ENCODE data around the gene GJC2.
A peak's percentile ranks its signal among the peaks of the same experiment; 100 is the strongest.

The GJC2 gene

DNA sequence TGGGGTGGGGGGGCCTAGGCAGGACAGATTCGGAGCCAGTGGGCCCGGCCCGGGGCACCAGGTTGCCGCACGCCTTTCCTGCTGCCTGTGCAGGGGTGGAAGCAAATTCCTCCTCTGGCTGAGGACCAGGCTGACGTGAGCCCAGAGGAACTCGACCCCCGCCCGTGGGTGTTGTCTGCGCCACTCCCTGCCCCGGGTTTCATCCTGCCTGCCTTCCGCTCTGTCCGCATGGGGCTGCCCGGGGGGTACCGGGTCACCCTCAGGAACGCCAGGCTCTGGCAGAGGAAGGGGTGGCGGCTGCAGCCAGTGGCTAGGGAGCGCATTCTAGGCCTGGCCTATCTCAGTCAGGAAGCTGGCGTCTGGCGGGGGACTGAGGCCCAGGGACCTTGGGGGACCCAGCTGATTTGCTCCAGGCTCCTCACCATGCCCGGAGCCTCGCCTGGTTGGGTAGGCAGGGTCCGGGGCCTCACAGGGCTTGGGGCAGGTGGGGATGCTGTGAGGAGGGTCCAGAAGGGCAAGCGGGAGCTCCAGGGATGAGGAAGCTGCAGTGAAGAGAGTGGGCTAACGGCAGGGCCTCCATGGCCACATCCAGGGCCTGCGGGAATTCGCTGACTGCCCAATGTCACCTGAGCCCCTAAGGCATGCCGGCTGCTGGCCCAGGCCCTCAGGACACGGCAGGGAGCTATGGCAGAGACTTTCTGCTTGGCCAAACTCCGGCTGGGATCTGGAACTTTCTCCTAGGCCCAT lies 13.4 kb downstream of the GJC2 start:
- no peak overlapping the region for H3K9ac ChIP-seq (ENCODE audit: low read depth, low read length)
- no peaks in the 10 kb centered on the region; the same call in 1 of the 2 replicates for H3K27me3 ChIP-seq (ENCODE audit: insufficient read depth, low read length)
- peaks cover 9% of the 10 kb centered on the region; the same call in 1 of the 2 replicates for H3K4me1 ChIP-seq (ENCODE audit: insufficient read depth, low read length)

GRCh38 chr1:228163776-228164519 lies 14.2 kb downstream of the GJC2 start:
- H3K27me3 ChIP-seq (ENCODE audit: insufficient read depth, low read length): no peaks in the 10 kb centered on the region; the same call in 1 of the 2 replicates
- H3K36me3 ChIP-seq (ENCODE audit: insufficient read depth, low read depth, low read length): no peaks in the 10 kb centered on the region
- no peaks in the 10 kb centered on the region for H3K9me3 ChIP-seq (ENCODE audit: insufficient read depth, low read depth, low read length)
- H3K27ac ChIP-seq (ENCODE audit: low read length): no peak overlapping the region
- no peak overlapping the region for H3K9ac ChIP-seq (ENCODE audit: low read depth, low read length)
- peaks cover 9% of the 10 kb centered on the region; the same call in 1 of the 2 replicates for H3K4me1 ChIP-seq (ENCODE audit: insufficient read depth, low read length)
- no peak overlapping the region for H3K4me3 ChIP-seq (ENCODE audit: low read length)

More for the DNA sequence above, 13.4 kb downstream of the GJC2 start:
- Histone ChIP-seq H3K27ac (ENCODE audit: low read length) (no peak overlapping the region), H3K4me3 (ENCODE audit: low read length) (no peak overlapping the region), H3K36me3 (ENCODE audit: insufficient read depth, low read depth, low read length) (no peaks in the 10 kb centered on the region), H3K9me3 (ENCODE audit: insufficient read depth, low read depth, low read length) (no peaks in the 10 kb centered on the region)

DNA sequence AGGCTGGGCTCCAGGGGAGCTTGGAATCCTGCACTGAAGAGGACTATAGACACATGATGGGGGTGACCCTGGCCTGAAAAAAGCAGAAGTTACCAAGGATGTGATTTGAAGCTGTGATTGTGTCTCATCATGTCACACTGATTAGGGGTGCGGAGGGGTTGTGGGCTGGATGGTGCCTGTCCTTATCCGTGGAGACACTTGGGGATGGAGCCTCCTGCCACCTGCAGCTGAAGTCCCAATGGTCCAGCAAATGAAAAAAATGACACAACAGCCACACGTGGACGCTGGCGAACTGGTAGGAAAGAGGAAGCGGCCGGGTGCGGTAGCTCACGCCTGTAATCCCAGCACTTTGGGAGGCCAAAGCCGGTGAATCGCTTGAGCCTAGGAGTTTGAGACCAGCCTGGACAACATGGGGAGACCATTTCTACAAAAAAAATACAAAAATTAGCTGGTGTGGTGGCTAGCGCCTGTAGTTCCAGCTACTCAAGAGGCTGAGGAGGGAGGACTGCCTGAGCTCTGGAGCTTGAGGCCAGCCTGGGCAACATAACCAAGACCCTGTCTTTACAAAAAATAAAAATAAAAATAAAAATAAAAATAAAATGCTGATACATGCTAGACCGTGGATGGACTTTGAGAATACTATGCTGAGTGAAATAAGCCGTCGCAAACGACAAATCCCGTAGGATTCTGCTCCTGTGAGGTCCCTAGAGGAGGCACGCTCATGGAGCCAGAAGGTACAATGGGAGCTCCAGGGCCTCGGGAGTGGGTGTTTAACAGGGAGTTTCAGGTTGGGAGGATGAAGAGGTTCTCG lies 15.0 kb downstream of the GJC2 start:
- Histone ChIP-seq H3K27me3 (ENCODE audit: insufficient read depth, low read length) (no peaks in the 10 kb centered on the region; the same call in 1 of the 2 replicates), H3K9ac (ENCODE audit: low read depth, low read length) (peak overlapping the region; percentile 87), H3K9me3 (ENCODE audit: insufficient read depth, low read depth, low read length) (no peaks in the 10 kb centered on the region), H3K4me3 (ENCODE audit: low read length) (peak overlapping the region; percentile 88), H3K27ac (ENCODE audit: low read length) (no peak overlapping the region), H3K36me3 (ENCODE audit: insufficient read depth, low read depth, low read length) (no peaks in the 10 kb centered on the region), H3K4me1 (ENCODE audit: insufficient read depth, low read length) (peaks cover 9% of the 10 kb centered on the region; the same call in 1 of the 2 replicates)

- no peaks in the 10 kb centered on the region for H3K36me3 ChIP-seq (ENCODE audit: insufficient read depth, low read depth, low read length)
- peak within 1 kb of the TSS; percentile 87 for H3K9ac ChIP-seq (ENCODE audit: low read depth, low read length)
- H3K4me3 ChIP-seq (ENCODE audit: low read length): peak within 1 kb of the TSS; percentile 88
- no peaks in the 10 kb centered on the region; the same call in 1 of the 2 replicates for H3K27me3 ChIP-seq (ENCODE audit: insufficient read depth, low read length)
- H3K9me3 ChIP-seq (ENCODE audit: insufficient read depth, low read depth, low read length): no peaks in the 10 kb centered on the region
- H3K4me1 ChIP-seq (ENCODE audit: insufficient read depth, low read length): peaks cover 9% of the 10 kb centered on the region; the same call in 1 of the 2 replicates
- peak within 1 kb of the TSS; percentile 81 for H3K27ac ChIP-seq (ENCODE audit: low read length)
Measured at GRCh38 chr1:228165372-228166169, 15.8 kb downstream of the GJC2 start, which contains the start of gene IBA57. Gene IBA57 (plus strand): TSS chr1:228165804. CDS start chr1:228165817, 13 bp downstream.

- Histone ChIP-seq H3K4me1 (ENCODE audit: insufficient read depth, low read length) (peaks cover 9% of the 10 kb centered on the region; the same call in 1 of the 2 replicates), H3K27ac (ENCODE audit: low read length) (no peak overlapping the region), H3K4me3 (ENCODE audit: low read length) (peak overlapping the region; percentile 79), H3K36me3 (ENCODE audit: insufficient read depth, low read depth, low read length) (no peaks in the 10 kb centered on the region), H3K9ac (ENCODE audit: low read depth, low read length) (peak overlapping the region; percentile 77; the same call in 1 of the 2 replicates), H3K27me3 (ENCODE audit: insufficient read depth, low read length) (no peaks in the 10 kb centered on the region), H3K9me3 (ENCODE audit: insufficient read depth, low read depth, low read length) (no peaks in the 10 kb centered on the region)
Measured at GRCh38 chr1:228166170-228166936, 16.6 kb downstream of the GJC2 start.

DNA sequence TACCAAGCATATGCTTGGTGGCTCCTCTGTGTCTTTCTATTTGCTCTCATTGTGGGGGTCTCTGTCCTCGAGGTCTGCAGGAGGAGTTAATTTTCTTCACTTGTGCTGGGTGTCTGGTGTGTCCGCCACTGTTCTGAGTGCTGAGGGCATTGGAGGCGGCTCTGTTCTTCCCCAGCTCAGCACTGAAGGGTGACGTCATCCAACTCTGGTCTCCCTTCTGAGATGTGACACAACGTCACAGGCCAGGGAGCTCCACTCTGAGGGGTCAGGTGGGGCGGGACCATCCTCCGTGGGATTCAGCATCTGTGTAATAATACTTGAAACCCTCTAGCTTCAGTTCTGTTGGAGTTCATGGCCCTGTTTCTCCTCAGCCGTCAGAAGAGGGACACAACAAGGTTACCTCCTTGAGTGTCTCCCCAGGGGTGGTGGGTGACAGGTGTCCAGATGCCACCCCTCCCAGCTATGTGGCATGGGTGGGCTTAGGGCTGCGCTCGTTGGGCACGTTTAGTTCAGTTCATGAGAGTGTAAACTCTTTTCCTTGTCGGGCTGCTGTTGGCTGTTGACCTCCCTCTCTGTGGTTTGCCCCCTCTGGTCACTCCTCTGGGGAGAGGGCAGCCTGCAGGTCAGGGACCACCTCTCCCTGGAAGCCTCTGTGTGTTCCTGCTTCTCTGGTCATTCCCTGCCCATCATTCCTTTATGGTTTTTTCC lies 19.0 kb downstream of the GJC2 start:
- H3K9me3 ChIP-seq (ENCODE audit: insufficient read depth, low read depth, low read length): no peaks in the 10 kb centered on the region
- H3K36me3 ChIP-seq (ENCODE audit: insufficient read depth, low read depth, low read length): no peaks in the 10 kb centered on the region
- H3K4me3 ChIP-seq (ENCODE audit: low read length): no peak overlapping the region
- no peaks in the 10 kb centered on the region for H3K27me3 ChIP-seq (ENCODE audit: insufficient read depth, low read length)
- H3K4me1 ChIP-seq (ENCODE audit: insufficient read depth, low read length): peaks cover 5% of the 10 kb centered on the region; the same call in 1 of the 2 replicates
- H3K27ac ChIP-seq (ENCODE audit: low read length): no peak overlapping the region
- H3K9ac ChIP-seq (ENCODE audit: low read depth, low read length): no peak overlapping the region

DNA sequence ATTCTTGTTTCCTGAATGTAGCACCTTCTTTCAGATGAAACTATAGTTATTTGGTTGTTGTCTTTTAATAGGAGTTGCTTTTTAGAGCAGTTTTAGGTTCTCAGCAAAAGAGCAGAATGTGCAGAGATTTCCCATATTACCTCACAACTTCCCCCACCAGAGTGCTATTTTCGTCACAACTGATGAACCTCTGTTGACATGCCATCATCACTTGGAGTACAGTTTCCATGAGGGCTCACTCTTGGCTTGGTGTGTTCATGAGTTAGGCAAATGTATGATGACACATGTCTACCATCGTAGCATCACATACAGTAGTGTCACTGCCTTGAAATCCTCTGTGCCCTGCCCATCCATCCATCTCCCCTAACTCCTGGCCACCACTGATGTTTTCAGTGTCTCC lies 19.6 kb downstream of the GJC2 start:
- Histone ChIP-seq H3K27ac (ENCODE audit: low read length) (no peak overlapping the region), H3K4me1 (ENCODE audit: insufficient read depth, low read length) (peaks cover 5% of the 10 kb centered on the region; the same call in 1 of the 2 replicates), H3K27me3 (ENCODE audit: insufficient read depth, low read length) (no peaks in the 10 kb centered on the region), H3K4me3 (ENCODE audit: low read length) (no peak overlapping the region), H3K36me3 (ENCODE audit: insufficient read depth, low read depth, low read length) (no peaks in the 10 kb centered on the region), H3K9ac (ENCODE audit: low read depth, low read length) (no peak overlapping the region), H3K9me3 (ENCODE audit: insufficient read depth, low read depth, low read length) (no peaks in the 10 kb centered on the region)

- Histone ChIP-seq H3K27me3 (ENCODE audit: insufficient read depth, low read length) (no peaks in the 10 kb centered on the region), H3K9ac (ENCODE audit: low read depth, low read length) (no peak overlapping the region), H3K9me3 (ENCODE audit: insufficient read depth, low read depth, low read length) (no peaks in the 10 kb centered on the region), H3K27ac (ENCODE audit: low read length) (no peak overlapping the region), H3K4me1 (ENCODE audit: insufficient read depth, low read length) (peaks cover 5% of the 10 kb centered on the region; the same call in 1 of the 2 replicates), H3K36me3 (ENCODE audit: insufficient read depth, low read depth, low read length) (no peaks in the 10 kb centered on the region), H3K4me3 (ENCODE audit: low read length) (no peak overlapping the region)
Measured at GRCh38 chr1:228170666-228171065, 20.9 kb downstream of the GJC2 start.

GRCh38 chr1:228171221-228171891 lies 21.6 kb downstream of the GJC2 start:
- H3K4me1 ChIP-seq (ENCODE audit: insufficient read depth, low read length): peaks cover 5% of the 10 kb centered on the region; the same call in 1 of the 2 replicates
- H3K4me3 ChIP-seq (ENCODE audit: low read length): no peak overlapping the region
- no peaks in the 10 kb centered on the region for H3K36me3 ChIP-seq (ENCODE audit: insufficient read depth, low read depth, low read length)
- no peaks in the 10 kb centered on the region for H3K27me3 ChIP-seq (ENCODE audit: insufficient read depth, low read length)
- H3K9me3 ChIP-seq (ENCODE audit: insufficient read depth, low read depth, low read length): no peaks in the 10 kb centered on the region
- H3K27ac ChIP-seq (ENCODE audit: low read length): no peak overlapping the region
- H3K9ac ChIP-seq (ENCODE audit: low read depth, low read length): no peak overlapping the region
